CD8-positive, alpha-beta memory T cell (primary cell): ENCODE data around the gene PDE9A. TPM values are rescaled to one million over a fixed set of nuclear protein-coding genes. Genes with fewer than 3 reads are reported as not detected.
A peak's percentile ranks its signal among the peaks of the same experiment; 100 is the strongest.

Experiments used
- CTCF ChIA-PET: fragments of 350-600 bp; sonication (Branson Sonifier 250); formaldehyde crosslinking; loops from one replicate; lab custom pipeline; 2021; ENCODE audit warnings: antibody characterized with exemption; lab: Charles Lee
- POLR2A ChIA-PET: fragments of 350-600 bp; sonication (Branson Sonifier 250); formaldehyde crosslinking; loops from one replicate; lab custom pipeline; 2021; ENCODE audit warnings: antibody characterized with exemption; lab: Charles Lee
- DNase-seq, 5 donors: peaks; one replicate each; pipeline versions ENCODE4 v3.0.0 to v3.0.0-alpha.2; 2020 to 2022; ENCODE audit warnings: mixed read lengths in 1 of 5
- H3K27ac ChIP-seq: one replicate; pipeline ENCODE4 v1.7.0; 2013; ENCODE audit warnings: low read depth, mild to moderate bottlenecking, low read length, moderate library complexity
- H3K27me3 ChIP-seq: 2 replicates; pipeline ENCODE4 v1.7.0; 2013; ENCODE audit warnings: low read length, mild to moderate bottlenecking; ENCODE audit not compliant: insufficient read depth, poor library complexity, severe bottlenecking
- H3K36me3 ChIP-seq: 2 replicates; pipeline ENCODE4 v1.7.0; 2013; ENCODE audit warnings: mild to moderate bottlenecking, low read length, moderate library complexity; ENCODE audit not compliant: insufficient read depth
- H3K4me1 ChIP-seq: 2 replicates; pipeline ENCODE4 v1.7.0; 2013; ENCODE audit warnings: mild to moderate bottlenecking, low read length, moderate library complexity; ENCODE audit not compliant: insufficient read depth
- H3K4me3 ChIP-seq: 2 replicates; pipeline ENCODE4 v1.7.0; 2013; ENCODE audit warnings: mild to moderate bottlenecking, low read length
- H3K9me3 ChIP-seq: 2 replicates; pipeline ENCODE4 v1.7.0; 2013; ENCODE audit warnings: mild to moderate bottlenecking, low read length
- H3K27ac Mint-ChIP-seq, 8 donors: one replicate each; pipeline ENCODE4 v1.8.0; 2020 to 2021; ENCODE audit warnings: mixed read lengths in 8 of 8, mild to moderate bottlenecking in 6 of 8, inconsistent platforms in 3 of 8, moderate library complexity in 3 of 8
- H3K27me3 Mint-ChIP-seq, 2 donors: one replicate each; pipeline ENCODE4 v1.8.0; 2020 to 2021; ENCODE audit warnings: mixed read lengths in 2 of 2, mild to moderate bottlenecking in 1 of 2, moderate library complexity in 1 of 2
- H3K36me3 Mint-ChIP-seq, 3 donors: one replicate each; pipeline ENCODE4 v1.8.0; 2020 to 2021; ENCODE audit warnings: mixed read lengths in 3 of 3, inconsistent platforms in 1 of 3, mild to moderate bottlenecking in 1 of 3
- H3K4me1 Mint-ChIP-seq, 3 donors: one replicate each; pipeline ENCODE4 v1.8.0; 2020 to 2021; ENCODE audit warnings: mixed read lengths in 3 of 3, inconsistent platforms in 1 of 3, mild to moderate bottlenecking in 1 of 3
- H3K4me3 Mint-ChIP-seq, 7 donors: one replicate each; pipeline ENCODE4 v1.8.0; 2020 to 2021; ENCODE audit warnings: mixed read lengths in 7 of 7, mild to moderate bottlenecking in 6 of 7, moderate library complexity in 4 of 7, inconsistent platforms in 2 of 7
- H3K9me3 Mint-ChIP-seq, 5 donors: one replicate each; pipeline ENCODE4 v1.8.0; 2020 to 2022; ENCODE audit warnings: mixed read lengths in 5 of 5, mild to moderate bottlenecking in 3 of 5, moderate library complexity in 2 of 5, inconsistent platforms in 1 of 5
- polyA plus RNA-seq: library from polyadenylated mRNA; unstranded; fragments of 300-500 nt; fragmentation: Illumina TruSeq; gene quantifications from one replicate; pipeline ENCODE4 v1.2.3, GENCODE V29; 2021
- total RNA-seq, 2 experiments: library from RNA; stranded (reverse); gene quantifications; one replicate each; pipeline ENCODE4 v1.2.3, GENCODE V29; 2021

PDE9A gene
- total and polyA plus RNA-seq, 3 experiments from 2014 or later: 1.5 to 2.6 (median 1.7) TPM

DNA sequence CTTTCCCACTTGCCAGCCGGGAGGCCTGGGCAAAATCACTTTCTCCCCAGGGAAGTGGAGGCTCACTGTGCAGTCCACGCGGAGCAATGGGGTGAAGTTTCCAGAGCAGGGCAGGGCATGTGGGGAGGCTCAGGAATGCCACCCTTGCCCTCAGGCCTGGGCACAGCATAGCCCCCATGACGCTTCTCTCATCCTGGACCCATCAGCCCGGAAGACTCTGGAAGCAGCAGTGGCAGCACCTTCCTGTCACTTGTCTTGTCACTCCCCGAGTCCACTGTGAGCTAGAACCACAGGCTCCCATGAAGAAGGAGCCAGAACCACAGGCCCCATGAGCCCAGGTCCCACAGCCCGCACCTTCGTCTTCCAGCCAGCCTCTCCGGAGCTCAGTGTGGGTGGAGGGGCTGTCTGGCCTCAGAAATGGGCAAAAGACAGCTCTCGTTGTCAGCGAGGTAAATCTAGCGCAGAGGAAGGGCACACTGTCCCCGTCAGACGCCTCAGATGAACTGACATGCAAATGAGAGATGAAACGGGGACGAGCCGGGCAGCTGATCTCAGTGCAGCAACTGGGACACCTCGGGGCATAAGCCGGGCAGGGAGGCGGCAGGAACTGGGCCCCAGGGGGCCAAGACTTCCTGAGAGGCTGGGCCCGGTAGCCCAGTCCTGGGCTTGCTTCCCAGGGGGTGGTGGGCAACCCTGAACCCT, 6.1 kb downstream of the PDE9A start:
- H3K27me3 ChIP-seq: peaks cover 3% of the 10 kb centered on the region
- CTCF ChIA-PET: no interaction called here
- H3K4me1 ChIP-seq: peaks cover 8% of the 10 kb centered on the region
- H3K4me3 Mint-ChIP-seq: no peak overlapping the region
- no peak overlapping the region for H3K27ac Mint-ChIP-seq
- H3K36me3 Mint-ChIP-seq: no peaks in the 10 kb centered on the region
- POLR2A ChIA-PET: no interaction called here
- no peaks in the 10 kb centered on the region for H3K9me3 Mint-ChIP-seq
- no peak overlapping the region for H3K27ac ChIP-seq
- no peak overlapping the region for H3K4me3 ChIP-seq
- DNase-seq: peak in 1 of 5 donors; percentile 10
- H3K27me3 Mint-ChIP-seq: peaks cover 12 to 29% of the 10 kb centered on the region in 2 donors
- H3K36me3 ChIP-seq: no peaks in the 10 kb centered on the region
- peaks cover 10 to 16% (median 12%) of the 10 kb centered on the region in 3 donors for H3K4me1 Mint-ChIP-seq
- H3K9me3 ChIP-seq: no peaks in the 10 kb centered on the region

DNA sequence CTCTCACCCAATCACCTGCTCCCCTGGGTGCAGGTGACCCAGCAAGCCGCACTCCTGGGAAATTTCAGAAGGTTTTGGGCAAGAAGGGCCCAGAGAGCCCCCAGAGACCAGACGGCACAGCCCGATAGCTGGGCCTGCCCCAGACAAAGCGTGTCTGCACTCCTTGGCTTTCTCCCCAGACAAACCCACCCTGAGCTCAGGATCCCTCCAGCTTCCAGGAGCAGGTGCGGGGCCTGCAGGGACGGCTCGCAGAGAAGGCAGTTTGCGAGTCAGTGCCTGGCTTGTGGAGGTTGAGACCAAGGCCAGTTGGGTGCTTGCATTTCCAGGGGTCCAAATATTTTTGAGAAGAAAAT, 6.7 kb downstream of the PDE9A start:
- H3K27ac Mint-ChIP-seq: no peak overlapping the region
- Histone ChIP-seq H3K9me3 (no peaks in the 10 kb centered on the region), H3K27me3 (no peaks in the 10 kb centered on the region), H3K36me3 (no peaks in the 10 kb centered on the region), H3K4me3 (no peak overlapping the region), H3K4me1 (peaks cover 3% of the 10 kb centered on the region), H3K27ac (no peak overlapping the region)
- no peaks in the 10 kb centered on the region for H3K36me3 Mint-ChIP-seq
- CTCF ChIA-PET: no interaction called here
- POLR2A ChIA-PET: no interaction called here
- no peak overlapping the region for H3K4me3 Mint-ChIP-seq
- peaks cover 9 to 24% of the 10 kb centered on the region in 2 donors for H3K27me3 Mint-ChIP-seq
- DNase-seq: peak in 1 of 5 donors; percentile 21
- H3K4me1 Mint-ChIP-seq: peaks cover 5 to 11% (median 7%) of the 10 kb centered on the region in 3 donors
- no peaks in the 10 kb centered on the region for H3K9me3 Mint-ChIP-seq

DNA sequence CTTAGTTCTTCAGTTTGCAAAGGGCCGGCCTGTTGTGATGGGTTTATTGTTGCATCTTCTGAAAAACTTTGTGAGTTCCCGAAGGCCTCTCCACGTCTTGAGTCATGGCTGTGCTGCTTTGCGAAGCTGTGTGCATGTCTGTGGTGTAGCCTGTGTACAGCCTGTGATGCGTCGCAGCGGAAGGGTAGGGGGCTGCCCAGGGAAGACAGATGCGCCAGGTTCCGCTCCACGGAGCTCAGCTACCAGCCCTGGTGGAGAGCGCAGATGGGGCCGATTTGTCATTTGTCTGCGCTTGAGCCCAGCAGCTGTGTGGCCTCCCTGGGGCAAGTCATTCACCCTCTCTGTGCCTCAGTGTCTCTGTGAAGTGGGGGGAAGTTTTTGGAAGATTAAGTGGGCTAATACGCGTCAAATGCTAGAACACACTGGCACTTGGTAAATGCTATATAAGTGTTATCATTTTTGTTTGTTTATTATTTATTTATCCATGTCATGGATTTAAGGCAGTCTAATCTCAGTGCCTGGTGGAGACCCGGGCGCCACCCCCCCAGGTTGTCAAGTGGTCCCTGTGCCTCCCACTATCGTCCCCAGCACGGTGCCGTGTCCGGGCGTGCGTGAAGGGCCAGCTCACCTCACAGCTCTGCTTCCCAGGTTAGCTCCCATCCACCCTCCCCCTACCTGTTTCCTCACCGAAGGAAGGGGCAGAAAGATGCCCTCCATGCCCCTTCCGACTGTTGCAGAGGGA, 8.4 kb downstream of the PDE9A start:
- Histone ChIP-seq H3K4me1 (no peaks in the 10 kb centered on the region), H3K9me3 (no peaks in the 10 kb centered on the region), H3K36me3 (no peaks in the 10 kb centered on the region), H3K27me3 (no peaks in the 10 kb centered on the region), H3K4me3 (no peak overlapping the region), H3K27ac (no peak overlapping the region)
- no peak overlapping the region for H3K27ac Mint-ChIP-seq
- H3K4me3 Mint-ChIP-seq: no peak overlapping the region
- peaks cover 5 to 10% of the 10 kb centered on the region in 2 donors for H3K27me3 Mint-ChIP-seq
- no peaks in the 10 kb centered on the region for H3K4me1 Mint-ChIP-seq
- DNase-seq: no peak
- H3K36me3 Mint-ChIP-seq: no peaks in the 10 kb centered on the region
- no peaks in the 10 kb centered on the region for H3K9me3 Mint-ChIP-seq
- POLR2A ChIA-PET: no interaction called here
- CTCF ChIA-PET: no interaction called here

DNA sequence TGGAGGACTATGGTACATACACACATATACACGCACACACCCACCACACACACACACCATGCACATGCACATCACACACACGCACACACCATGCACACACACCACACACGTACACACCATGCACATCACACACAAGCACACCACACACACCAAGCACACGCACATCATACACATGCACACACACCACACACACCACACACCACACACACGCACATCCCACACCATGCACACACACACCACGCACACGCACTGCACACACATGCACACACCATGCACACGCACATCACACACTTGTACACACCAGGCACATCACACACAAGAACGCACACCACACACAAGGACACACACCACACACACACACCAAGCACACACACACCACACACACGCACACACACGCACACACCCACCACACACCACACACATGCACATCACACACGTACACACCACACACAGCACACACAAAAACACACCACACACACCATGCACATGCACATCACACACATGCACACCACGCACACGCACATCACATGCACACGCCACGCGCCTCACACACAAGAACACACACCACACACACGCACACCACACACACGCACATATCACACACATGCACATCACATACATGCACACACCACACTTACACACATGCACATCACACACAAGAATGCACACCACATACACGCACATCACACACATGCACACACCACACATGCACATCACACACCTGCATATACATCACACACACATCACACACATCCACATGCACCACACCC, 9.2 kb downstream of the PDE9A start:
- Histone ChIP-seq H3K27me3 (no peaks in the 10 kb centered on the region), H3K4me1 (no peaks in the 10 kb centered on the region), H3K27ac (no peak overlapping the region), H3K36me3 (no peaks in the 10 kb centered on the region), H3K9me3 (no peaks in the 10 kb centered on the region), H3K4me3 (no peak overlapping the region)
- no peak overlapping the region for H3K27ac Mint-ChIP-seq
- POLR2A ChIA-PET: no interaction called here
- H3K4me1 Mint-ChIP-seq: no peaks in the 10 kb centered on the region
- H3K9me3 Mint-ChIP-seq: no peaks in the 10 kb centered on the region
- no peak overlapping the region for H3K4me3 Mint-ChIP-seq
- DNase-seq: no peak
- CTCF ChIA-PET: no interaction called here
- no peaks in the 10 kb centered on the region for H3K36me3 Mint-ChIP-seq
- peaks cover 5 to 9% of the 10 kb centered on the region in 2 donors for H3K27me3 Mint-ChIP-seq

DNA sequence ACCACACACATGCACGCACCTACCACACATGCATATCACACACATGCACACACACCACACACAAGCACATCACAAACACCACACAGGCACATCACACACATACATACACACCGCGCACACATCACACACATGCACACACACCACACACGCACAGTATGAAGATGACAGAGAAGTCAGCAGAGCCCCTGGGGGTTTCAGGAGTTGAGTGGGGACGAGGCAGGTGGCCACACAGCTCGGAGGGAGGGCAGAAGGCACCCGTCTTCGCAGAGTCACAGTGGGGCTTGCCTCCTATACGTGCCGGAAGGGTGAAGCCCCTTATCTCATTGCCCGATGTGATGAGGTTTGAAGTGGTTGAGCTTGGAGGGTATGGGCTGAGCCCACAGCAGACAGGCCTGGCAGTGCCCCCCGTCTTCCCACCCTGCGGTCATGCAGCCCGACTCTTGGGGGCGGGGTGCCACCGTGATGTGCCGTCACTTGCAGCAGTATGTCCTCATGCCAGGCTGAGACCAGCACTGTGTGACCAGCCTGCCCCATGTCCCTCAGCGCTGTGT, 9.9 kb downstream of the PDE9A start:
- Histone ChIP-seq H3K4me1 (no peaks in the 10 kb centered on the region), H3K4me3 (no peak overlapping the region), H3K27ac (no peak overlapping the region), H3K27me3 (no peaks in the 10 kb centered on the region), H3K36me3 (no peaks in the 10 kb centered on the region), H3K9me3 (no peaks in the 10 kb centered on the region)
- Mint-ChIP-seq H3K4me3 (no peak overlapping the region), H3K27me3 (peaks cover 5 to 8% of the 10 kb centered on the region in 2 donors), H3K4me1 (no peaks in the 10 kb centered on the region), H3K27ac (no peak overlapping the region), H3K9me3 (no peaks in the 10 kb centered on the region), H3K36me3 (no peaks in the 10 kb centered on the region)
- POLR2A ChIA-PET: no interaction called here
- DNase-seq: no peak
- CTCF ChIA-PET: no interaction called here

DNA sequence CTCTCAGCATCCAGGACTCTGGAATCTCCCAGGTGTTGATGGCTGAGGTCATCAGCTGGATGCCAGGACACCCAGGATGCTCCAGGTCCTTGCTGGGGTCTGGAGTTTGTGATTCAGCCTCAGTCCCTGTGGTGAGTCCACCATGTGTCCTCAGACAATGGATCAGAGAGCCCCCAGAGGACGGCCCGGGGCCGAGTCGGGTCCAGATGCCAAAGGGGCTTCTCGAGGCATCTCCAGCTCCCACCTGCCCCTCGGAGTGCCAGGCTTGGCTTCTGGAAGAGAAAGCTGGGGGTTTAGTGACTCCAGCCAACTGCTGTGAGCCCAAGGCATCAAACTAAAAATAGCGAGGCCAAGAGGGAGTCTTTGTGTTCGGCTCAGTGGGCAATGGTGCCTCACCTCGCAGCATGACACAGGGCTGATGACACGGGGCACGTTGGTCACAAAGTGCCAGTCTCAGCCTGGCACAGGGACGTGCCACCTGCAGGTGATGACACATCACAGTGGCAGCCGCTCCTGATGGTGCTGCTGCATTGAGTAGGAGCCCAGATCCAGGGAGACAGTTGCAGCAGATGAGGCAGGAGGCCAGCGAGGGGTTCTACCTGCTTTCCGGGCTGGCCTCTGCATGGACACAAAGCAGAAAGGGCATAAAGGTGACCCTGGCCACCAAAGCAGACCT, 10.6 kb downstream of the PDE9A start:
- peaks cover 2 to 3% of the 10 kb centered on the region in 2 donors for H3K27me3 Mint-ChIP-seq
- no peak overlapping the region for H3K27ac ChIP-seq
- H3K9me3 ChIP-seq: no peaks in the 10 kb centered on the region
- no peaks in the 10 kb centered on the region for H3K9me3 Mint-ChIP-seq
- H3K36me3 ChIP-seq: no peaks in the 10 kb centered on the region
- H3K36me3 Mint-ChIP-seq: no peaks in the 10 kb centered on the region
- ChIA-PET POLR2A (no interaction called here), CTCF (no interaction called here)
- no peaks in the 10 kb centered on the region for H3K27me3 ChIP-seq
- H3K4me3 ChIP-seq: no peak overlapping the region
- H3K4me3 Mint-ChIP-seq: no peak overlapping the region
- H3K4me1 Mint-ChIP-seq: no peaks in the 10 kb centered on the region
- DNase-seq: no peak
- H3K27ac Mint-ChIP-seq: no peak overlapping the region
- H3K4me1 ChIP-seq: no peaks in the 10 kb centered on the region

DNA sequence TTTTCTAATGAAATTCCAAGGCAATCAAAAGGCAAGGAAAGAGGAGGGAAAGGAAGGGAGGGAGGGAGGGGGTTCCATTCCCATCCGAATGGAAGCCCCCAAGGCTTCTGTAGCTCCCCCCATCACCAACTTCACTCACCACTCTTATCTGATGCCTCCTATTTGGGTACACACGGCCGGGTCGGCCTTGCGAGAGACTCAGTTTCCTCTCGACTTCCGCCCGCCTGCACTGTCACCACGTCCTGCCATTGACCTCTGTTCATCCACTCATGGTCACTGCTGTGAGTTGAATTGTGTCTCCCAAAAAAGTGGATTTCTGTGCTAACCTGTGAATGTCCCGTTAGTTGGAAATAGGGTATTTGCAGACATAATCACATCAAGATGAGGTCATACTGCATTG, 11.2 kb downstream of the PDE9A start:
- DNase-seq: no peak
- H3K9me3 ChIP-seq: no peaks in the 10 kb centered on the region
- CTCF ChIA-PET: no interaction called here
- no peaks in the 10 kb centered on the region for H3K27me3 ChIP-seq
- H3K36me3 ChIP-seq: no peaks in the 10 kb centered on the region
- peaks cover 0 to 2% of the 10 kb centered on the region in 2 donors for H3K27me3 Mint-ChIP-seq
- H3K36me3 Mint-ChIP-seq: no peaks in the 10 kb centered on the region
- peak overlapping the region in 1 of 8 donors; percentile 39 for H3K27ac Mint-ChIP-seq
- no peaks in the 10 kb centered on the region for H3K4me1 ChIP-seq
- H3K9me3 Mint-ChIP-seq: no peaks in the 10 kb centered on the region
- H3K4me1 Mint-ChIP-seq: no peaks in the 10 kb centered on the region
- no peak overlapping the region for H3K4me3 Mint-ChIP-seq
- POLR2A ChIA-PET: no interaction called here
- H3K27ac ChIP-seq: no peak overlapping the region
- H3K4me3 ChIP-seq: no peak overlapping the region
